ENCODE measurements around the gene RASSF5. TPM values are rescaled to one million over a fixed set of nuclear protein-coding genes. Genes with fewer than 3 reads are reported as not detected.

The RASSF5 gene
- total RNA-seq, 5 donors from 2014 or later (not counting 1 experiment from before 2014, with no cell fraction given): 174 to 224 (median 204) TPM

DNA sequence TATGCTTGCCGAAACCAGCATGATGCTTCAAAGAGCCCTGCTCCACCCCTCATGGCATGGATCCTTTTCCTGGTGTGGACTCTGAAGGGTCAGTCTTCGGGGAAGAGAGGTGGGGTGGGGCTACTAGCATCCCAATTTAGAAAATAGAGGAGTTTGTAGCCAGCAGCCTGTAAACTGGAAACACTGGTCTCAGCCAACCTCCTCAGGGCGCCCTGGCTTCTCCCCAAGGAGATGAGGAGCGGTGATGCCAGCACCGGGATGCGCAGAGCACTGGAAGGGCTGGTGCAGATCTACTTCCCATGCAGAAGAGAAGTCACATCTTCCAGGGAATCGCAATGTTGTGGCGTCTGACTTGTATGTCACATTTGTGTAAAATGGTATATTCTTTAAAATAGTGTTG lies 43.4 kb upstream of the RASSF5 start:
- Mint-ChIP-seq H3K36me3 (no peaks in the 10 kb centered on the region), H3K9me3 (no peaks in the 10 kb centered on the region), H3K27ac (peak overlapping the region; percentile 58 to 92), H3K27me3 (no peaks in the 10 kb centered on the region), H3K4me3 (no peak overlapping the region), H3K4me1 (peaks cover 38 to 59% (median 47%) of the 10 kb centered on the region in 3 donors)
- Histone ChIP-seq H3K9me3 (no peaks in the 10 kb centered on the region), H3K4me3 (ENCODE audit: control insufficient read depth in 1 of 2, extremely low read depth in 1 of 2, low read length in 1 of 2) (no peak overlapping the region), H3K36me3 (ENCODE audit: control insufficient read depth in 2 of 2, extremely low read depth in 1 of 2, insufficient read depth in 1 of 2, low read length in 1 of 2) (no peaks in the 10 kb centered on the region), H3K27me3 (replicated peaks in 1 of 2; ENCODE audit: control insufficient read depth in 2 of 2, extremely low read depth in 1 of 2, insufficient read depth in 2 of 2, low read length in 1 of 2) (no peaks in the 10 kb centered on the region), H3K4me1 (ENCODE audit: control insufficient read depth in 1 of 2, extremely low read depth in 1 of 2, insufficient read depth in 2 of 2, low read length in 2 of 2) (peaks cover 27 to 28% of the 10 kb centered on the region in 2 experiments), H3K27ac (ENCODE audit: low read length) (no peak overlapping the region)
- CTCF ChIA-PET: interaction anchor here (0.5 to 1.6 kb wide), 4 partner anchors 16 to 253 kb away, joined by 4 to 5 read pairs (median 4); no protein-coding TSS in a partner anchor
- POLR2A ChIA-PET: no interaction called here
- DNase-seq (no peak), ATAC-seq (replicated peaks in 1 of 4) (no peak)
- WGBS (ENCODE audit: insufficient coverage): 92% methylated on average over 2 of the region's 8 CpGs

DNA sequence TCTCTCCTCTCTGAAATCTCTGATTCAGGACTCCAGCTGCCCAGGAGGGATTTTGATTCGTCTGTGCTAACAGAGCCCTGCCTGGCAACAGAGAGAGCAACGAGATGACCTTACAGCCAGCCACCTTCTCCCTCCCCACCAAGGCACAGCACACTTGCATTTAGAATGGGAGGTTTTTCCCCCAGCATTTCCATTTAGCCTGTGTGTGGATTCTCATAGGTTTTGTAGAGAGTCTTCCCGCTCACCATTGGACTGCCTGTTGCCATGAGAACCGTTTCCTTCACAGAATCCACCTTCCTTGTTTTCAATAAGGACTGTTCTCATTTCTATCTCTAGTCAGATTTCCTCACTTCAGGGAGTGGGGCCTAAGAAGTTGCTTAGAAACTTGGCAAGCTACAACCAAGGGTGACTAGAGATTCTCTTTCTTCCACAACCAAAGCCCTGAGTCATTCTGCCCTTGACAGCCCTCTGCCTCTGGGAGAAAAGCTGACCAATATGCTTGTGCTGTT lies 42.8 kb upstream of the RASSF5 start:
- no peak for ATAC-seq (replicated peaks in 1 of 4)
- Mint-ChIP-seq H3K27ac (peak overlapping the region; percentile 58 to 92), H3K36me3 (no peaks in the 10 kb centered on the region), H3K9me3 (no peaks in the 10 kb centered on the region), H3K4me3 (no peak overlapping the region), H3K4me1 (peaks cover 44 to 65% (median 53%) of the 10 kb centered on the region in 3 donors), H3K27me3 (no peaks in the 10 kb centered on the region)
- peaks cover 30 to 34% of the 10 kb centered on the region in 2 experiments for H3K4me1 ChIP-seq (ENCODE audit: control insufficient read depth in 1 of 2, extremely low read depth in 1 of 2, insufficient read depth in 2 of 2, low read length in 2 of 2)
- H3K36me3 ChIP-seq (ENCODE audit: control insufficient read depth in 2 of 2, extremely low read depth in 1 of 2, insufficient read depth in 1 of 2, low read length in 1 of 2): no peaks in the 10 kb centered on the region
- CTCF ChIA-PET: interaction anchor here (0.6 kb wide), 2 partner anchors 17 to 148 kb away, joined by 4 to 8 read pairs; partner anchors contain the start of gene EIF2D (in 1 of the 2)
- H3K4me3 ChIP-seq (ENCODE audit: control insufficient read depth in 1 of 2, extremely low read depth in 1 of 2, low read length in 1 of 2): no peak overlapping the region
- no peaks in the 10 kb centered on the region for H3K9me3 ChIP-seq
- POLR2A ChIA-PET: interaction anchor here (0.5 to 0.6 kb wide), 2 partner anchors 211 to 257 kb away, joined by 3 to 4 read pairs; no protein-coding TSS in a partner anchor
- no CpG with 5 or more reads among the region's 4 CpGs for WGBS (ENCODE audit: insufficient coverage)
- H3K27ac ChIP-seq (ENCODE audit: low read length): no peak overlapping the region
- no peaks in the 10 kb centered on the region for H3K27me3 ChIP-seq (replicated peaks in 1 of 2; ENCODE audit: control insufficient read depth in 2 of 2, extremely low read depth in 1 of 2, insufficient read depth in 2 of 2, low read length in 1 of 2)
- DNase-seq: no peak

DNA sequence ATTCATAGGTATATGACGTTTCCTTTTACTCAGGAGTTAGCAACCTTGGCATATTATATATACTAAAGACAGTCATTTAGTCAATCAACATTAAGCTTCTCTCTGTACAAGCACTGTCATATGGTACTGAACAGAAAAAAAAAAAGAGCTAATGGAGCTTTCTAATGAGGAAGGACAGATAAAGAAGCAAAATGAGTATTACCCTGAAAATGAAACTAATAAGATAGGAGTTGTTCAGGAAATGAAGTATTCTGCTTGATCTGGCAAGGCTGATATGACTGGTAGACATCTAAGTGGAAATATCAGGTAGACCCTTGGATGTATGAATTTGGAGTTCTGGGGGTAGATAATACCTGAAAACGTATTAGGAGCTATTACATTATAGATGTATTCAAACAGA lies 41.4 kb upstream of the RASSF5 start:
- Histone ChIP-seq H3K27ac (ENCODE audit: low read length) (peak overlapping the region; percentile 18), H3K4me3 (ENCODE audit: control insufficient read depth in 1 of 2, extremely low read depth in 1 of 2, low read length in 1 of 2) (no peak overlapping the region), H3K9me3 (no peaks in the 10 kb centered on the region), H3K27me3 (replicated peaks in 1 of 2; ENCODE audit: control insufficient read depth in 2 of 2, extremely low read depth in 1 of 2, insufficient read depth in 2 of 2, low read length in 1 of 2) (no peaks in the 10 kb centered on the region), H3K4me1 (ENCODE audit: control insufficient read depth in 1 of 2, extremely low read depth in 1 of 2, insufficient read depth in 2 of 2, low read length in 2 of 2) (peaks cover 37 to 43% of the 10 kb centered on the region in 2 experiments), H3K36me3 (ENCODE audit: control insufficient read depth in 2 of 2, extremely low read depth in 1 of 2, insufficient read depth in 1 of 2, low read length in 1 of 2) (no peaks in the 10 kb centered on the region)
- ChIA-PET CTCF (interaction anchor here (0.7 to 2.1 kb wide), 4 partner anchors 13 to 198 kb away, joined by 3 to 5 read pairs (median 4); no protein-coding TSS in a partner anchor), POLR2A (interaction anchor here in 1 of 2 donors (0.7 kb wide), 2 partner anchors 13 to 468 kb away, joined by 4 read pairs; no protein-coding TSS in a partner anchor)
- WGBS (ENCODE audit: insufficient coverage): no CpG with 5 or more reads among the region's 2 CpGs
- Mint-ChIP-seq H3K36me3 (no peaks in the 10 kb centered on the region), H3K9me3 (no peaks in the 10 kb centered on the region), H3K27me3 (no peaks in the 10 kb centered on the region), H3K27ac (peak overlapping the region; percentile 92 to 96), H3K4me1 (peaks cover 54 to 77% (median 61%) of the 10 kb centered on the region in 3 donors), H3K4me3 (peak overlapping the region; percentile 41 to 90 (median 67))
- ATAC-seq (replicated peaks in 1 of 4): no peak
- no peak for DNase-seq

DNA sequence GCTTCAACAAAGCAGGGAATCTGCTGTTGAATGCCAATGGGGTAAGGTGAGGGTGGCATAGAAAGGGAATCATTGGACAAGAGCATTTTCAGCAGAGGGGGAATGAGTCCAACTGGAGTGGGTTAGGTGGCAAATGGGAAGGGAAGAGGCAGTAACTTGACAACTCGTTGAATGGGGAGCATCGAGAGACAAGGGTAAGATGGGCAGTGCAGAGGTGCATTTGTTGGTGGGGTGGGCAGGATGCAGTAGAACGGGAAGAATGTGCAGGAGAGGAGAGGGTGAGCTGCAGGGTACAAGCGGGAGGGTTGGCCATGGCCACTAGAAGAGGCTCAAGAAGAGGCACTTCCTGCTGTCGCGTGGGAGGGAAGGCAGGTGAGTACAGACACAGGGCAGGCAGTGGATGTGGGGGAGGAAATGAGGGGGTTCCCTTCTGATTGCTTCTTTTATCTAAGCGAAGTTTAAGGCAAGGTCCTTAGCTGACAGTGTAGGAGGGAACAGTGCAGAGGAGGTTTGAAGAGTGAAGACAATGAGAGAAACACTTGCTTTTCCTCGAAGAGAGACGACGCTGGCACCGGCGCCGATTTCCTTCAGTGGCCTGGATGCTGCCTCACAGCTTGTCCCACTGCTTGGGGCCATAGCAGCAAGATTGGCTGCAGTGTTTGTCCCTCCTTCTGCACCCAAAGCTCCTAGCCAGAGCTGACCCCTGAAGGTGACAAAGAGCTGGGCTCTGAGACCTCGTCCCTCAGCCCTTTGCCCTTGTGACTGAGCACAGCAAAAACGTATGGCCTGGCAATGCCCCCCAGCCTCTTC lies 40.3 kb upstream of the RASSF5 start:
- H3K27ac Mint-ChIP-seq: peak overlapping the region; percentile 92 to 96
- Histone ChIP-seq H3K36me3 (ENCODE audit: control insufficient read depth in 2 of 2, extremely low read depth in 1 of 2, insufficient read depth in 1 of 2, low read length in 1 of 2) (peaks cover 0 to 2% of the 10 kb centered on the region in 2 donors), H3K9me3 (no peaks in the 10 kb centered on the region), H3K4me1 (ENCODE audit: control insufficient read depth in 1 of 2, extremely low read depth in 1 of 2, insufficient read depth in 2 of 2, low read length in 2 of 2) (peaks cover 42 to 54% of the 10 kb centered on the region in 2 experiments), H3K27ac (ENCODE audit: low read length) (peak overlapping the region; percentile 18), H3K4me3 (ENCODE audit: control insufficient read depth in 1 of 2, extremely low read depth in 1 of 2, low read length in 1 of 2) (no peak overlapping the region), H3K27me3 (replicated peaks in 1 of 2; ENCODE audit: control insufficient read depth in 2 of 2, extremely low read depth in 1 of 2, insufficient read depth in 2 of 2, low read length in 1 of 2) (no peaks in the 10 kb centered on the region)
- DNase-seq (peak in 7 of 35 experiments; percentile 7 to 39 (median 27)), ATAC-seq (replicated peaks in 1 of 4) (peak; percentile 4 to 11 (median 8))
- no peaks in the 10 kb centered on the region for H3K9me3 Mint-ChIP-seq
- H3K4me1 Mint-ChIP-seq: peaks cover 63 to 84% (median 68%) of the 10 kb centered on the region in 3 donors
- WGBS (ENCODE audit: insufficient coverage): 24% methylated on average over 13 of the region's 15 CpGs
- ChIA-PET POLR2A (interaction anchor here (0.6 to 0.9 kb wide), 3 partner anchors 11 to 467 kb away, joined by 3 to 4 read pairs (median 3); no protein-coding TSS in a partner anchor), CTCF (interaction anchor here in 1 of 2 donors (0.7 to 2.1 kb wide), 2 partner anchors 12 to 203 kb away, joined by 3 to 4 read pairs; no protein-coding TSS in a partner anchor)
- H3K4me3 Mint-ChIP-seq: peak overlapping the region; percentile 38 to 90 (median 53)
- no peaks in the 10 kb centered on the region for H3K36me3 Mint-ChIP-seq
- H3K27me3 Mint-ChIP-seq: no peaks in the 10 kb centered on the region

DNA sequence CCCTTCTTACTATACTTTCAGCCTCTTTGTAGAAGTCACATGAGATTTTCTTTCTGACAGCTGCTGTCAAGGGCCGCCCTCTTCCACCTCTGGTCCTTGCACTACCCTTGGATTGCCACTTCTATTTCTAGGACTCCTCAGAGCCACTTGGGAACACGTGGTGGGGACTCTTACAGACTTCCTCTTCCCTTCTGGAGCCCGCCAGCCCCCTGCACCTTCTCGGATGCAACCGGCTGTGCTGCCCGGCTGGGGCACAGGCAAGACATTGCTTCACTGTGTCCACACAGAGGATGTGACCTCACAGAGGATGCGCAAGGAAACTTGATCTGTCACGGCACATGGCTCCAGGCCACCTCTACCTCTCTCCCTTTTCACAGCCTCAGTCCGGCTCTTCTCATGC lies 39.4 kb upstream of the RASSF5 start:
- Histone ChIP-seq H3K9me3 (no peaks in the 10 kb centered on the region), H3K27ac (ENCODE audit: low read length) (peak overlapping the region; percentile 18), H3K27me3 (replicated peaks in 1 of 2; ENCODE audit: control insufficient read depth in 2 of 2, extremely low read depth in 1 of 2, insufficient read depth in 2 of 2, low read length in 1 of 2) (no peaks in the 10 kb centered on the region), H3K4me3 (ENCODE audit: control insufficient read depth in 1 of 2, extremely low read depth in 1 of 2, low read length in 1 of 2) (no peak overlapping the region), H3K36me3 (ENCODE audit: control insufficient read depth in 2 of 2, extremely low read depth in 1 of 2, insufficient read depth in 1 of 2, low read length in 1 of 2) (peaks cover 3% of the 10 kb centered on the region in 2 donors), H3K4me1 (ENCODE audit: control insufficient read depth in 1 of 2, extremely low read depth in 1 of 2, insufficient read depth in 2 of 2, low read length in 2 of 2) (peaks cover 42 to 63% of the 10 kb centered on the region in 2 experiments)
- Mint-ChIP-seq H3K36me3 (peaks cover 4% of the 10 kb centered on the region), H3K27me3 (no peaks in the 10 kb centered on the region), H3K4me3 (peak overlapping the region; percentile 47 to 90 (median 53)), H3K9me3 (no peaks in the 10 kb centered on the region), H3K4me1 (peaks cover 72 to 89% (median 73%) of the 10 kb centered on the region in 3 donors), H3K27ac (peak overlapping the region; percentile 92 to 96)
- CTCF ChIA-PET: no interaction called here
- peak in 11 of 35 experiments; percentile 12 to 56 (median 23) for DNase-seq
- WGBS (ENCODE audit: insufficient coverage): 74% methylated on average over 8 of the region's 9 CpGs
- no peak for ATAC-seq (replicated peaks in 1 of 4)
- POLR2A ChIA-PET: interaction anchor here in 1 of 2 donors (0.9 kb wide), 1 partner anchor 10 kb away, joined by 3 read pairs; no protein-coding TSS in a partner anchor

DNA sequence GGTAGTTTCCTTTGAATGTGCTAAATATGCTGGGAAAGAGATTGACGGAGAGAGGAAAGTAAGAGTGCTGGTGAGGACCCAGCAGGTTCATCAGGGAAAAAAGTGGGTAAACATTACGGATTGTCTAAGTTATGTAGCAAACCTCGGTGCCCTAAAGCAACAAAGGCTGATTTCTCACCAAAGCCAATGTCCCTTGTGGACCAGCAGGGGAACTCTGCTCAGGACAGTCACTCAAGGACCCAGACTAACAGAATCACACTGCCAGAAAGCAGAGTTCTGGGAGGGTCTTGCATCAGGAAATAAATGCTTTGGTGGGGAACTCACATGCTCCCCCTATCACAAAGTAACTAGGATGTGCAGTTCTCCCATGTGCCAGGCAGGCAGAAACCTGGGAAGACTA lies 38.8 kb upstream of the RASSF5 start:
- Mint-ChIP-seq H3K4me3 (peak overlapping the region; percentile 47 to 90 (median 53)), H3K27ac (peak overlapping the region; percentile 92 to 96), H3K4me1 (peaks cover 75 to 89% (median 78%) of the 10 kb centered on the region in 3 donors), H3K36me3 (peaks cover 9% of the 10 kb centered on the region), H3K27me3 (no peaks in the 10 kb centered on the region), H3K9me3 (no peaks in the 10 kb centered on the region)
- no peaks in the 10 kb centered on the region for H3K27me3 ChIP-seq (replicated peaks in 1 of 2; ENCODE audit: control insufficient read depth in 2 of 2, extremely low read depth in 1 of 2, insufficient read depth in 2 of 2, low read length in 1 of 2)
- 95% methylated on average over 3 of the region's 3 CpGs for WGBS (ENCODE audit: insufficient coverage)
- H3K4me1 ChIP-seq (ENCODE audit: control insufficient read depth in 1 of 2, extremely low read depth in 1 of 2, insufficient read depth in 2 of 2, low read length in 2 of 2): peaks cover 42 to 67% of the 10 kb centered on the region in 2 experiments
- DNase-seq (no peak), ATAC-seq (replicated peaks in 1 of 4) (no peak)
- CTCF ChIA-PET: no interaction called here
- no peak overlapping the region for H3K4me3 ChIP-seq (ENCODE audit: control insufficient read depth in 1 of 2, extremely low read depth in 1 of 2, low read length in 1 of 2)
- H3K36me3 ChIP-seq (ENCODE audit: control insufficient read depth in 2 of 2, extremely low read depth in 1 of 2, insufficient read depth in 1 of 2, low read length in 1 of 2): peaks cover 3 to 9% of the 10 kb centered on the region in 2 donors
- no peaks in the 10 kb centered on the region for H3K9me3 ChIP-seq
- no peak overlapping the region for H3K27ac ChIP-seq (ENCODE audit: low read length)
- POLR2A ChIA-PET: no interaction called here

Data from T-cell (primary cell).